Left colon (tissue), 2 donors: ENCODE data around the gene PIM3. TPM values are rescaled to one million over a fixed set of nuclear protein-coding genes. Genes with fewer than 3 reads are reported as not detected.

Experiments used
- ATAC-seq: fragments of 200-7000 bp; cut with Tn5 transposase; one replicate; pipeline ENCODE4 v1.9.1; 2020; ENCODE audit warnings: mild to moderate bottlenecking, moderate library complexity
- DNase-seq, 2 donors: peaks; one replicate each; pipeline ENCODE4 v3.0.0-alpha.2; 2020
- intact Hi-C, 2 donors: fragments of 100-400 bp; cut with DNase I in 1 of 2; cut with micrococcal nuclease in 1 of 2; formaldehyde crosslinking; loops; one replicate each; pipeline versions ENCODE4 v1.11.2 to v1.14.0; 2022; cut with DNase I, micrococcal nuclease
- total RNA-seq, 2 donors: library from RNA; stranded (reverse); fragmentation: NEBNext Ultra II Directional; extraction: Animal tissue kit (Norgen Biotek cat#: 25700); gene quantifications; one replicate each; pipeline ENCODE4 v1.2.1, GENCODE V29; 2021
- donor health status: DM: no; HTN: no; CAD: no.
- donor health status: DM: yes; HTN: yes; CAD: no.

PIM3 gene
- total RNA-seq, 2 donors from 2014 or later: 45.6 to 201 TPM

DNA sequence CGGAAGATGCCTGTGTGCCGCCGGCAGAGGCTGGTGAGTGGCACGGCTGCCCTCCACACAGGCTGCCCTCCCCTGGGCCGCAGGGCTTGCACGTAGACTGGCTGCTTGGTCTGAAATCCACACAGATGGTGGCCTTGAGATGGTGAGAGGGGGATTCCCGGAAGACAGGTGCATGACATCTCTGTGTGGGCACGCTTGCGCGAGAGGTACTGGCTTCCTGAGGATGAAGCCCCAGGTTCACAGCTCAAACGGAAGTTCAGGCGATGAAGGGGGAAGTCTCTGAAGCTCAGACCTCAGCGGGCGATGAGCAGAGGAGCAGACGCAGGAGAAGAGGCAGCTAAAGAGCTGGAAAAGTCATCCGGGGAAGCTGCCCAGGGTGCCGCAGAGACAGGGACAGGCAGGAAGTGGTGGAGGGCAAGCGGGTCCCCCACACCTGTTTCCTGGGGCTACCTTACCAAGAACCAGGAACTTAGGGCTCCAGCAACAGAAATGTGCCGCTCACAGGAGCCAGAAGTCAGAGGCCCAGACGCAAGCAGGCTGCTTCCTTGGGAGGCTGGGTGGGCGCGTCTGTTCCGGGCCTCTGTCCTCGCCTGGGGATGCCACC, 34.9 kb upstream of the PIM3 start:
- no peak for ATAC-seq
- intact Hi-C loops: loop anchor here (5.0 to 10.0 kb wide), 3 partner anchors 59 to 109 kb away; no protein-coding TSS in a partner anchor
- peak in 1 of 2 donors; percentile 38 for DNase-seq

DNA sequence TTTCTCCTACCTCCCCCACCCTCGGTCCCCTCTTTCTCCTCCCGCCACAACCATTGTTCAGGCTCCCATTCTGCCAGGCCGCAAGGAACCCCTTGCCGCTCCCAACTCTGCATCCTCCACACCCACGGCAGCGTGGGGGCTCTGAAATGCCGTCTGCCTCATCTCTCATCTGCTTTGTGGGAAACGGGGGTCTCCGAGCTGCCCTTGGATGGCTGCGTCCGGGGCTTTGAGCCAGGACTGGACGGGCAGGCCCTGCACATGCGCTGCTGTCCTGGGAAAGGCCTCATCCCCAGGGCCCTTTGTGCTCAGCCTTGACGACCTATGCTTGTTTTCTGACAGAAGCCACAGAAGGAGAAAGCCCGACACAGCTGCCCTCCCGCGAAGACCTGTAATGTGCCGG, 33.7 kb upstream of the PIM3 start:
- intact Hi-C loops: loop anchor here (5.0 to 10.0 kb wide), 3 partner anchors 58 to 108 kb away; no protein-coding TSS in a partner anchor
- ATAC-seq: no peak

DNA sequence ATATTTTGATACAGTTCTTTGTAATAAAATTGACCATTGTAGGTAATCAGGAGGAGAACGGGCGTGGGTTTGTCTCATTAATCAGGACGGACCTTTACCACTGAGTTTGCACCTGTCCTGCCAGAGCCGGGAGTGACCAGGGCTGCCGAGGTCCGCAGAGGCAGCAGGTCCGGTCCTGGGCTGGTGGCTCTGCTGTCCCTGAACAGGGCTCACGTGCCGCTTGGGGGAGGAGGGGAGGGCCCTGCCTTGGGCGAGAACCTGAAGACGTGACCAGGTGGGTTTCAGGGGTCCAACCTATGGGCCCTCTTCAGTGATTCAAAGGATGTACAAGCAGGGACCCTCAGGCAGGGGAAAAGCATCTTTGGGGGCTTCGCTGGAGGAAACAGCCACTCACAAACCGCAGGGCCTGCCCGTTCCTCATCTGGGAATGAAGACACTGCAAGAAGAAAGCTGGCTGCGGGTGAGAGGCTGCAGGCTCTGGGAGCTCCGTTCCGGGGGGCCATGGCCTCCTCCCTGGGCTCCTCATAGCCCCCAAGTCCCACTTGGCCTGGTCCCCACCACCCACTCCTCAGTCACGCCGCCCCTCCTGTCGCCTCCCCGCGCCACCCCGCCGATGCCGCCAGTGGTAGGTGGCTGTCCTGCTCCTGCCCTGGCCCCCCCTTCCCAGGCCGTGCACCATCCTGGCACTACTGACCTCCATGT, 32.9 kb upstream of the PIM3 start:
- no peak for ATAC-seq
- intact Hi-C loops: loop anchor here (5.0 to 10.0 kb wide), 3 partner anchors 57 to 107 kb away; no protein-coding TSS in a partner anchor
- no peak for DNase-seq

More for the DNA sequence above, 33.7 kb upstream of the PIM3 start:
- DNase-seq: no peak

DNA sequence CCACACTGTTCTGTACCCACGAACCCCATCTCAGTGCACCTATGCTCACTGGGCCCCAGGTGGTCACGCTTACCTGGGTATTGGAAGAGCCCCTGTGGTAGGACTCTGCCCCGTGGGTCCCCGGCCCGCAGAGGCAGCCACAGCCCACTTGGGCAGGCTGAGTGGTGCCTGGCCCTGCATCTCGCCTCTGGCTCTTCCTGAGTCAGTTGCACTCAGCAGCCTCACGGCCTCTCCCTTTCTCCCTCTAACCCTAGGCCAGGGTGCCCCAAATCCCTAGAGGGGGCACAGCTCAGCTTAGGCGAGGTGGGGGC, 32.4 kb upstream of the PIM3 start:
- intact Hi-C loops: loop anchor here (5.0 to 10.0 kb wide), 3 partner anchors 57 to 107 kb away; no protein-coding TSS in a partner anchor
- DNase-seq (no peak), ATAC-seq (no peak)

DNA sequence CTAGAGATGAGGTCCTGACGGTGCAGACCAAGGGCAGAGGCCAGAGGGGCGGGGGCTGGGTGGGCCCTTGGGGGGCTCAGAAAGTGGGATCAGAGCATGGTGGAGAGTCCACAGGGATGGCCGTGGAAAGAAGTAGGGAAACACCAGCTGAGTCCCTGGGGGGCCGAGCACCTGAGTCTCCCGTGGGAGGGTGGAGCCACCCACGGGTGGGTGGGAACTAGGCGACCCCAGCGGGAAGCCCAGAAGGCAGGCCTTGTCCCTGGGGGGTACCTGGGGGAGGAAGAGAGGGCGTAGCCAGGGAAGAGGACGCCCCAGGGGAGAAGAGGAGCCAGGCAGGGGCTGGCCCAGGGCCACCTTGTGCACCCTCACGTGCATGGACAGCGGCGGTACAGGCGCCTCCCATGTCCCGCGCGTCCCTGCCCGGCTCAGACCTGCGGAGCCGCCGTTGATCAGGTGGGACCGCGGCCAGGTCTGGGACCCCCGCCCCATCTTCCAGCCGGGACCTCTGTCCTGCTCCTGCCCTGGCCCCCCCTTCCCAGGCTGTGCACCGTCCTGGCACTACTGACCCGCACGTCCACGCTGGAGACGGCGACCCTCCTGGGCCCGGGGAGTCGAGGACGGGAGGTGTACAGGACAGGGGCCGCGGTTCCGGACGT, 31.9 kb upstream of the PIM3 start:
- no peak for DNase-seq
- intact Hi-C loops: loop anchor here (5.0 to 10.0 kb wide), 3 partner anchors 56 to 106 kb away; no protein-coding TSS in a partner anchor
- ATAC-seq: no peak

DNA sequence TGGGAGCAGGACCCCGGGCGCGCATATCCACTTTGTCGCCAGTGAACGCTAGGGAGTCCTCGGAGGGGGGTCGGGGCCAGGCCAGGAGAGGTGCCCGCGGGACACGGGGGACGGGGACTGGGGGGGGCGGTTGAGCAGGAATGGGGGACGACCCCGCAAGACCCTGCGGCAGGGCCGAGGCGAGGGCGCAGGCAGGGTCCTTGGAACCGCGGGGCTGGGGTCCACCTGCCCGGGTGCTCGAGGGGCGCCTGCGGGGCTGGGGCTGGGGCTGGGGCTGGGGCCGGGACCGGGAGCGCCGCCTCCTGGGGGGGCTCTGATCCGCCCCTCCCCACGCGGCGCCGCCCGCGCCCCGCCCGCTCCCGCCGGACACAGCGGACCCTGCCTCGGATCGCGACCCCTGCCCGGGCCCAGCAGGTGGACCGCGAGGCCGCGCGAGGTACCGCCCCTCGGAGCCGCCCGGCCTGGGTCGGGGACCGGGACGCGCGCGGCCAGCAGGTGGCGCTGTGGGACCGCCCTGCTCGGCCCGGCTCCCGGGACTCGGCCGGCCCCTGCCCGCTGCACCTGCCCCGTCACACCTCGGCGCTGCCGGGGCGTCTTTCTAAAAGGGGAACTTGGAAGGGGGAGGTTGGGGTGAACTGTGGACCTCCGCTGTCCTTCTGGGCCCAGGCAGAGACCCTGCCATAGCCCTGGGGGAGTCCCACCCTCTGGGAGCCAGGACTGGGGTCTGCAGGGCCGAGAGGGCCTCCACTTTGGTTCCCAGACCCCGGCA, 31.2 kb upstream of the PIM3 start:
- intact Hi-C loops: loop anchor here (5.0 to 10.0 kb wide), 3 partner anchors 55 to 105 kb away; no protein-coding TSS in a partner anchor

DNA sequence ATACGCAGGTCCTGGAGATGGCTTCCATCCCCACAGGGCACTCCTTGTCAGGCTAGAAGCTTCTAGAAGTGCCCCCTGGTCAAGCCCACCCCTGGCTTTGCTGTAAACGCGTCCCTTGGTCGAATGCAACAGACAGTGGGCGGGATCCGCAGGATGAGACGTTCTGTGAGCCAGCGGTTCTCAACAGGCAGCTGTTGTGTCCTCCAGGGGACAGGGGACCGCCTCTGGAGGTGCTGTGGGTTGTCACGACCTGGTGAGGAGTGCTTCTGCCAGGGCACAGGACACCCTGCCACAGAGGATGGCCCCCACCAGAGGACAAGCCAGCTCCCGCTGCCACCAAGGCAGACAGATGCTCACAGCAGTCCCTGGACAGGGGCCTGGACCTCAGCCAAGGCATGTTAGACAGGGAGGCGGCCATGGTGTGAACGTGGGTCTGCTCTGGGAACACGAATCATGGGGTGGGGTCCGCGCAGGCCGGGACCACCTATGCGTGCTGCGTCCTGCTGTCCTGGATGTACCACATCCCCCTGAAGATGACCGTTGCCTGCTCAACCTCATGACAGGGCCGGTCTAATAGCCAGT, 30.5 kb upstream of the PIM3 start:
- ATAC-seq (no peak), DNase-seq (peak; percentile 36 to 49)

More for the DNA sequence above, 31.2 kb upstream of the PIM3 start:
- peak; percentile 51 to 78 for DNase-seq
- ATAC-seq: peak; percentile 65

DNA sequence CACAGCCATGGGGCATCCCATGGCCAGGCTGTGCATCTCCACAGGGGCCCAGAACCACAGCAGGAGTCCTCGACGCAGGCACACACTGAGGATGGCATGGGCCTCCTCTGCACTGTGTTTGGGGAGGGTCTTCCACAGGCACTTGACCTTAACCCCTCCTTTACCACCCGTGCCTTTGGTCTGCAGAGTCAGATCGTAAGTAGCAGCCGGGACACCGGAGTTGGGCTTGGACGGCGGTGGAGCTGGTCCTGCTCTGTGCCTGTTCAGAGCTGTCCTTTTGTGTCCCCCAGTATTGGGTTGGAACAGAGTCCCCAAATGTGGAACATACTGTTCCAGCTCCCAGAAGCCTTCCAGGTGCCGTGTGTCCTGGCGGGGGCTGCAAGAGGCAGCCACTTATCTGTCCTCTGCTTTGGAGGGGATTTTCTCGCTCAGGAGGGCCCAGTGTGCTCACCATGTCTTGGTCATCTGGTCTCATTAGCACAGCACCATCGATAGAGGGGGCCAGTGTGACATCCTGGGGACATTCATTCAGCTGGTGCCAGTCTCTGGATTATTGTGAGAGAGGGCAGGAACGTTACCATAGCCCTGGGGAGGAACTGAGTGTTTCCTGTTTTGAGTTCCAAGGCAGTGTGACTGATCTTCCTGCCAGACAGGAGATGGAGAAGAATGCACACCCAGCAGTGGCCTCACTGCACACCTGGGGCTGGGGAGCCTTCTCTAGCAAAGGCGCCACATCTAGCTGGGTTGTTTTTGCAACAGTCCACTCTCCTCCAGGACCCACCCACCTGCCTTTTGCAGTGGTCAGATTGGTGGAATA, 29.8 kb upstream of the PIM3 start:
- peak; percentile 68 for ATAC-seq
- intact Hi-C loops: no loop called here
- peak; percentile 81 to 85 for DNase-seq

More for the DNA sequence above, 30.5 kb upstream of the PIM3 start:
- intact Hi-C loops: loop anchor here (5.0 to 10.0 kb wide), 3 partner anchors 55 to 105 kb away; no protein-coding TSS in a partner anchor

DNA sequence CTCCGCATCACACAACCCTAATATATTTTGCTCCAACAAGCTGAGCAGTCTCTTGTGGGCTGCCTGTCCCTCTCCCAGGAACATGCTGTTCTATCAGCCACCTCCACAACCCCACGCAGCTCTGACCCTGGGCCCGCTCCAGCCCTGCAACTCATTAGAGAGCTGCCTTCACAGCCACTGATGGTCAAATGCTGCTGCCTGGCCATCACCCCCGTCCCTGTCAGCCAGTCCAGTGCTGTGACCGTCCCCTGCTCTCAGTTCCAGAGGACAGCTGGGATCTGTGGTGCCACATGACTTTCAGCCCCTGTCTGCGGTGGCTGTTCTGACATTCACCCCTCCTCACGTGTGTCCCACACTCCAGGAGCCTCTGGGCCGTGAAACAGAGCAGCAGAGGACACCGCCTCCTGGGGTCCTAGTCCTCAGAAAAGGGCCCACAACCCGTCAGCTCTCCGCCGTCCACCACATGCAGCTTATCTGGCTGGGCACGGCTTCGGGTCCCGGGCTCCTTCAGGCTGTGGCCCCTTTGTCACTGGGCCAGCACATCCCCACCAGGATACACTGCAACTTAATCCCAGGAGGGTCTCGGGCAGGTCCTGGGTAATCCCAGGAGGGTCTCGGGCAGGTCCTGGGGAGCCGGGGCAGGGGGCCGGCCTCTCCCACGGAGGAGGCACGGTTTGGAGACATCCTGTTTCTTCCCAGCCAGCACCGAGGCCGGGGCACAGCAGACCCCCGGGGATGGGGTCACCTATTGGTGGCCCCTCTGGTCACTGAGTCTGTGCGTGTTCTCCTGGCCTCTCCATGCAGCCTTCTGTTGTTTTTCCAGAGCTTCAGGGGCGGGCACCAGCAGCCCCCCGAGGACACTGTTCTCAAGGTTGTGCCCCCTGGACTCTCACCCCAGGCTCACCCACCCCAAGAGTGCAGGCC, 27.1 kb upstream of the PIM3 start:
- intact Hi-C loops: no loop called here
- DNase-seq (peak; percentile 24 to 44), ATAC-seq (no peak)

DNA sequence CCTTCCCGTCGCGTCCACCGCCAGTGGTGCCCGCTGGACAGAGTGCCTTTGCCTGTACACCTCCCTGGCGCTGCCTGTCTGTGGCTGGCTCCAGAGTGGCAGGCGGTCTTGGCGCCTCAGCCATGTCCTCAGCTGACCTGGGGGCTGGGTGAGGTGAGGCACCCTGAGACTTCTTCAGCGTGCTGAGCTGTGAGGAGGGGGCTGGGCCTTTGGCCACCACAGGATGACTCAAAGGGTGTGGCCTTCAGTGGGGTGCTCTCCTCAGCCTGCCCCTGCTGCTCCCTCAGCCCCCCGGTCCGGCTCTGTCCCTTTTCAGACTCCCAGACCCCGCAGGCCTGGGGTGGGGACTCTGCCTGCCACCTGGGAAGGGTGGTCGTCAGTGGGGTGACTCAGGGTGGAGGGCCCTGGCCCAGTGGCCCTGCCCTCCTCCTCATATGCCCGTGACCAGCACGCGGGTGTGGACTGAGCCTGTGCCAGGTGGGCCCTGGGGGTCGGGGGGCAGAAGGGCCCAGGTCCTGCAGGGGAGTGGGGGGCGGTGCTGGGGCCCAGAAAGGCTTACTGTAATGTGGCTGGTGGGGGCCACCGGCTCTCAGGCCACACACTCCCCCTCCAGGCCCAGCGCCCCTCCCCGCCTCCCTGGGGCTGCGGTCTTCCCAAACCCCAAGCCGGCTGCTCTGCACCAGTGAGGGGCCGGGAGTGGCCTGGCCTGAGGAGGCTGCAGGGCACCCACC, 26.2 kb upstream of the PIM3 start:
- intact Hi-C loops: no loop called here

DNA sequence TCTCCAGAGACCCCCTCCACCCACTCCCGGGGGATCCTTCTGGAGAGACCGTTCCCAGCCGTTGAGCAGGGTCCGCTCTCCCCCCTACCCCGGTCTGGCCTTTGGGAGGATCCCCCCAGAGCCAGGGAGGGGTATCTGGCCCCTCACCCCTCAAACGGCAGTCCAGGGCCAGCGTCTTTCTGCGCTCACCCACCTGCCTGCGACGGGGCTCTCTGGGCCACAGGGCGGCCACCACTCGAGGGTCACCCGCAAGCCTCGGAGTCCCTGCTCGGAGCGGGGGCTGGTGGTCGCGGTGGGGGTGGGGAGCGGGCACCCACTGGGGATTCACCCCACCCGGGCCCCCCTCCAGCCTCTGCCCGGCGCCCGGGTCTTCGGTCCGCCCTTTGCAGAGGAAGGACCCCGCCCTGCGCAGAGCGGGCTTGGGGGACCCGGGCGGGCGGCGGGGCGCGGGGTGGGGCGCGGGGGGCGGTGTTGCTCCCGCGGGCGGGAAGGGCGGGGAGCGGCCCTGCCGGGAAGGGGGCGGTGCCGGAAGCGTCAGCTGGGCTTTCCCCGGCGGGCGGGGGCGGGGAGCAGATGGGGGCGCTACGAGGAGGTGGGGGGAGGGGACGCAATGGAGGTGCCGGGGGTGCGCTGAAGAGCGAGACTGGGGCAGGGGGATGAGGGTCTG, 25.5 kb upstream of the PIM3 start:
- intact Hi-C loops: no loop called here
- peak; percentile 54 for ATAC-seq

More for the DNA sequence above, 26.2 kb upstream of the PIM3 start:
- ATAC-seq: peak; percentile 3
- DNase-seq: peak; percentile 56 to 75

DNA sequence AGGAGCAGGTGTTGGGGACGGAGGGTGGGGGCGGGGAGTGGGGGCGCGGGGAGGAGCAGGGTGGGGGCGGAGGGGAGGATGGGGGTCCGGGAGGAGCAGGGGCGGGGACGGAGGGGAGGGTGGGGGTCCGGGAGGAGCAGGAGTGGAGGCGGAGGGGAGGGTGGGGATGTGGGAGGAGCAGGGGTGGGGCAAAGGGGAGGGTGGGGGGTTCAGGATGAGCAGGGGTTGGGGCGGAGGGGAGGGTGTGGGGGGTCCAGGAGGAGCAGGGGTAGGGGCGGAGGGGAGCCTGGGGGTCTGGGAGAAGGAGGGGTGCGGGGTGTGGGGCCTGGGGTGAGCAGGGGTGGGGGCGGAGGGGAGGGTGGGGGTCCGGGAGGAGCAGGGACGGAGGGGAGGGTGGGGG, 25.0 kb upstream of the PIM3 start:
- intact Hi-C loops: no loop called here
- DNase-seq: no peak
- no peak for ATAC-seq

More for the DNA sequence above, 25.5 kb upstream of the PIM3 start:
- peak; percentile 91 for DNase-seq

DNA sequence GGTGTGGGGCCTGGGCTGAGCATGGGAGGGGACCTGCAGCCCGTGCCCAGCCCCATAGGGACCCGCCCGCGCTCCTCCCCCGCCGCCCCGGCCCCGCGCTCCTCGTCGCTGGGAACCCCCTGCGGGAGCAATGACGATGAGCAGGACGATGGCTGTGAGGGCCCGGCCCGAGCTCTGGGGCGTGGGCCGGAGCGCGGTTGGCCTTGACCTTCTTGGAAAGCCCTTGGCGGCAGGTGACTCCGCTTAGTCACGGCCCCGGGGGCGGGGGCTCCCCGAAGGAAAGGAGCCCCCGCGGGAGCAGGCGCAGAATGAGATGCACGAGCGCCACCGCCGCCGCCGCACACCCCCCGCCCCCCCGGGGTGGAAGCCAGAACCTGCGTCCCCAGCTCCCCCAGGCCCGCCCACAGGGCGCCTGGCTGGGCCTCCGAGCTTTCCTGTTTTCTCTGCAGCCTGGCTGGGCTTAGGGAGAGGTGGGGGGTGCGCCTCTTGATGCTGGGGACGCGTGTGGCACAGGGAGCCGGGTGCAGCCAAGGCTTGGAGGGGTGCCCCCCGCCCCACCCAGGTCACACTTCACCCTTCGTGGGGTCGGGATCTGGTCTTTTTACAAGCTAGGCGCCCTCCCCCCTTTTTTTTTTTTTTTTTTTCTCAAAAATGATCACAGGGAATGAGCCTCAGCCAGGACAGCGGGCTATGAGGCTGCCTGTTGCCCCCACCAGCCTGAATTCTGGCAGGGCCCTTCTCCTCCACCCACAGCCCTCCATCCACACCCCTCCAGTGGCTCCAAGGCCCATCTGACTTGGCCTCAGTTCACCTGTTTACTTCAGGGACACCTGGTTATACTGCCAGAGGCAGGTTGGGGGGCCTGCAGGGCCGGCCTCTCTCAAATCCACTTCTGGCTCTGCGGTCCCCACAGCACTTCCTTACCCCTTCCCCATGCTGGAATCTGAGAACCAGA, 24.3 kb upstream of the PIM3 start:
- DNase-seq (peak; percentile 87 to 94), ATAC-seq (peak; percentile 73)
- intact Hi-C loops: no loop called here

DNA sequence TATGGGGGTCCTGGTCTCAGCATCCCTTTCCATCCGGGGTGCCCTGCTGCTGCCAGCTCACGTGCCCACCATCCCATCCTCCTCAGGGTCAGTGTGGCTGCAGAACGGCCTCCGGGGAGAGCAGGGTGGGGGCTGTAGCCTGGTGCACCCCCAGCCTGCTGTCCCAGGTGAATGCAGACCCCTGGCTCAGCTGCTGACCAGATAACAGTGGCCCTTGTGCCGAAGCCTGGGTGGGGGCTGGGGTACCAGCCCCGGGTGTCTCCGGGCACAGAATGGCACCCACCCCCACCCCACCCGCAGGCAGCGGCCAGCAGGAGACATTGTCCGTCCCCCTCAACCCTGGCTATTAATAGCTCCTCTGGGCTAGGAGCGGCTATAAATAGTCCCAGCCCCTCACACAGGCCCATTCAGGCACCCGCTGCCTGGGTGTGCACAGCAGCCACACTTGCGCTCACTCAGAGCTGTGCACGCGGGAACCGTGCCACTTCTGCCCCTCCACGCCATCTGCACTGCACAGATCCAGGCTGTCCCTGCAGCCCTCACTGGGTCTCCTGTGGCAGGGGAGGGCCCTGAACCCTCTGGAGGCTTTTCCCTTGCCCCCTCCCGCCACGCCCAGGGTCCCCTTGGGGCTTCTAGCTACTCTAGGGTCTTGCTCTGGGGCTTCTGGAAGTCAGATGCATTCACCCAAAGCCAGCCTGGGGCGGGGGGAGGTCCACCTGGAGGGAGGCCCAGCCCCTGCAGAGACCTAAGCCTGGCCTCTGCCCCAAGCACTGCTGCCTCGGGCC, 23.4 kb upstream of the PIM3 start:
- intact Hi-C loops: no loop called here
- peak; percentile 24 to 48 for DNase-seq
- ATAC-seq: no peak
